ENCODE results near the gene FOXP1.

FOXP1 gene

GRCh38 chr3:71074423-71074822 lies 509.1 kb downstream of the FOXP1 start:
- DNase-seq (ENCODE audit: low read depth), result no peak

- DNase-seq (ENCODE audit: low read depth), result no peak
Observed at GRCh38 chr3:71072986-71073385, 510.5 kb downstream of the FOXP1 start.

GRCh38 chr3:71072287-71072686 lies 511.2 kb downstream of the FOXP1 start:
- DNase-seq (ENCODE audit: low read depth), result no peak

GRCh38 chr3:71070497-71071463 lies 512.7 kb downstream of the FOXP1 start:
- DNase-seq (ENCODE audit: low read depth), result no peak

- peak; percentile 68 for DNase-seq (ENCODE audit: low read depth)
Observed at GRCh38 chr3:71069797-71070196, 513.7 kb downstream of the FOXP1 start.

GRCh38 chr3:71067977-71068654 lies 515.4 kb downstream of the FOXP1 start:
- no peak for DNase-seq (ENCODE audit: low read depth)

GRCh38 chr3:71066849-71067261 lies 516.7 kb downstream of the FOXP1 start:
- peak; percentile 38 for DNase-seq (ENCODE audit: low read depth)

- DNase-seq (ENCODE audit: low read depth), result no peak
Observed at GRCh38 chr3:71066356-71066755, 517.2 kb downstream of the FOXP1 start.

GRCh38 chr3:71065764-71066013 lies 517.8 kb downstream of the FOXP1 start:
- no peak for DNase-seq (ENCODE audit: low read depth)

- DNase-seq (ENCODE audit: low read depth), result no peak
Observed at GRCh38 chr3:71064956-71065763, 518.4 kb downstream of the FOXP1 start.

- peak; percentile 58 for DNase-seq (ENCODE audit: low read depth)
Observed at GRCh38 chr3:71064291-71064955, 519.1 kb downstream of the FOXP1 start.

- no peak for DNase-seq (ENCODE audit: low read depth)
Observed at GRCh38 chr3:71063773-71064290, 519.7 kb downstream of the FOXP1 start.

GRCh38 chr3:71062952-71063772 lies 520.4 kb downstream of the FOXP1 start:
- DNase-seq (ENCODE audit: low read depth), result no peak

- no peak for DNase-seq (ENCODE audit: low read depth)
Observed at GRCh38 chr3:71062037-71062932, 521.2 kb downstream of the FOXP1 start.

- DNase-seq (ENCODE audit: low read depth), result no peak
Observed at GRCh38 chr3:71061581-71061980, 521.9 kb downstream of the FOXP1 start.

GRCh38 chr3:71061037-71061436 lies 522.5 kb downstream of the FOXP1 start:
- DNase-seq (ENCODE audit: low read depth), result no peak

- no peak for DNase-seq (ENCODE audit: low read depth)
Observed at GRCh38 chr3:71060536-71060935, 523.0 kb downstream of the FOXP1 start.

GRCh38 chr3:71057526-71057894 lies 526.0 kb downstream of the FOXP1 start:
- DNase-seq (ENCODE audit: low read depth), result no peak

GRCh38 chr3:71056327-71056726 lies 527.2 kb downstream of the FOXP1 start:
- no peak for DNase-seq (ENCODE audit: low read depth)

Measured in stromal cell of bone marrow (primary cell).